HL-60 (cell line): ENCODE results near the gene FAM83F.

Source experiments
- DNase-seq, 2 experiments: peaks; one replicate each; pipeline ENCODE4 v3.0.0-alpha.2; 2010 to 2020; ENCODE audit warnings: low read depth in 1 of 2, low spot score in 1 of 2
- H3K27ac ChIP-seq: fragments of 250-450 bp; sonication (Bioruptor Pico); replicated peaks from 2 replicates; pipeline ENCODE4 v1.5.1; 2020; ENCODE audit warnings: mild to moderate bottlenecking, moderate library complexity
- H3K27me3 ChIP-seq: fragments of 250-450 bp; sonication (Bioruptor Pico); 2 replicates; pipeline ENCODE4 v1.5.1; 2021; ENCODE audit warnings: mild to moderate bottlenecking, moderate library complexity; ENCODE audit not compliant: insufficient read depth, poor library complexity, severe bottlenecking
- H3K4me3 ChIP-seq: replicated peaks from 2 replicates; pipeline ENCODE4 v1.5.1; 2011; ENCODE audit warnings: mild to moderate bottlenecking, control low read depth, low read length; ENCODE audit not compliant: insufficient read depth
- CTCF ChIP-seq: IDR thresholded peaks from one replicate; pipeline ENCODE4 v1.5.1; 2011; ENCODE audit warnings: low read length, control low read depth, inconsistent platforms; ENCODE audit not compliant: insufficient read depth
- GABPA ChIP-seq: IDR thresholded peaks from 2 replicates; pipeline ENCODE4 v1.6.1; 2012; ENCODE audit warnings: low read depth
- POLR2AphosphoS5 ChIP-seq: IDR thresholded peaks from 2 replicates; pipeline ENCODE4 v1.6.1; 2012; ENCODE audit warnings: low read depth
- REST ChIP-seq: IDR thresholded peaks from 2 replicates; pipeline ENCODE4 v1.6.1; 2012; ENCODE audit warnings: low read depth; ENCODE audit not compliant: insufficient replicate concordance
- SPI1 ChIP-seq: IDR thresholded peaks from 2 replicates; pipeline ENCODE4 v1.6.1; 2012; ENCODE audit warnings: low read depth, mild to moderate bottlenecking, borderline replicate concordance

The FAM83F gene

GRCh38 chr22:40082184-40082583, 87.4 kb downstream of the FAM83F start:
- no peak overlapping the region for H3K27ac ChIP-seq
- H3K27me3 ChIP-seq, result no peaks in the 10 kb centered on the region
- no peak for DNase-seq
- no peak for TF ChIP-seq SPI1
- no peak for TF ChIP-seq POLR2AphosphoS5
- TF ChIP-seq GABPA, result no peak
- no peak for TF ChIP-seq CTCF
- no peak for TF ChIP-seq REST
- no peak overlapping the region for H3K4me3 ChIP-seq

- no peak for TF ChIP-seq GABPA
- TF ChIP-seq CTCF, result no peak
- TF ChIP-seq SPI1, result no peak
- no peak for TF ChIP-seq REST
- no peak for TF ChIP-seq POLR2AphosphoS5
- H3K4me3 ChIP-seq, result no peak overlapping the region
- no peak overlapping the region for H3K27ac ChIP-seq
- H3K27me3 ChIP-seq, result no peaks in the 10 kb centered on the region
- DNase-seq, result no peak
Observed at GRCh38 chr22:40083794-40084193, 89.0 kb downstream of the FAM83F start.

- no peak for DNase-seq
- Histone ChIP-seq H3K27me3 (no peaks in the 10 kb centered on the region), H3K27ac (no peak overlapping the region), H3K4me3 (no peak overlapping the region)
- TF ChIP-seq CTCF (no peak), SPI1 (no peak), POLR2AphosphoS5 (no peak)
Observed at GRCh38 chr22:40084246-40084645, 89.5 kb downstream of the FAM83F start.

GRCh38 chr22:40088818-40089217, 94.1 kb downstream of the FAM83F start:
- DNase-seq, result no peak
- Histone ChIP-seq H3K27ac (no peak overlapping the region), H3K27me3 (no peaks in the 10 kb centered on the region), H3K4me3 (no peak overlapping the region)
- TF ChIP-seq REST (no peak), SPI1 (no peak), GABPA (no peak), POLR2AphosphoS5 (no peak), CTCF (no peak)
